ENCODE data around the gene ZCCHC14. TPM values are rescaled to one million over a fixed set of nuclear protein-coding genes. Genes with fewer than 3 reads are reported as not detected.
"Not testable (repeated sequence)": the region's sequence is repeated elsewhere in the genome, so short reads cannot be mapped to it uniquely, and the experiment has no call there.

Gene ZCCHC14
- total RNA-seq, 6 donors from 2014 or later: 17.2 to 35.3 (median 26.3) TPM

DNA sequence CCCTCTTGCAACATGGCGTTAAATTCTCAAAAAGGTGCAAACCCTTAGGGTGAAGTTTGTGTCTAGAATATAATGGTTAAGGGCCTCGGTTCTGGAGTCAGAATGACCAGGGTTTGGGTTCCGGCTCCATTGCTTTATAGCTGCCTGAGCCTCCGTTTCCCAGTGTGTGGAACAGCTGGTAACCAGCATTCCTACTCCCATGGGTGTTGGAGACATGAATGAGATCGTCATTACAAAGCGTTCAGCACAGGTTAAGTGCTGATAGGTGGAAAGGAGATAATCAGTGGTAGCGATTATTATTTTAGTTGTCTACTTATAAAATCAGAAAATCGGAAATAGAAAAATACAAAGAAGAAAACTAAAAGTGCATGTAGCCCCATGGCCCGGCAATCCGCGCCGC, 23.5 kb upstream of the ZCCHC14 start:
- no peak for TF ChIP-seq CTCF (IDR thresholded peaks at IDR 0.05)
- no peak for TF ChIP-seq POLR2AphosphoS5 (IDR thresholded peaks at IDR 0.05)
- no peak for TF ChIP-seq POLR2A (IDR thresholded peaks at IDR 0.05)
- no peak for TF ChIP-seq EP300 (IDR thresholded peaks at IDR 0.05)
- no peak for DNase-seq
- ATAC-seq (ENCODE audit: low FRiP score in 2 of 2): no peak
- Histone ChIP-seq H3K27ac (no peak overlapping the region), H3K4me1 (peaks cover 6 to 20% (median 9%) of the 10 kb centered on the region in 4 donors), H3K4me3 (no peak overlapping the region), H3K9me3 (no peaks in the 10 kb centered on the region), H3K27me3 (no peaks in the 10 kb centered on the region), H3K36me3 (no peaks in the 10 kb centered on the region)
- WGBS, 2 donors: 83% methylated on average over 12 of the region's 12 CpGs

DNA sequence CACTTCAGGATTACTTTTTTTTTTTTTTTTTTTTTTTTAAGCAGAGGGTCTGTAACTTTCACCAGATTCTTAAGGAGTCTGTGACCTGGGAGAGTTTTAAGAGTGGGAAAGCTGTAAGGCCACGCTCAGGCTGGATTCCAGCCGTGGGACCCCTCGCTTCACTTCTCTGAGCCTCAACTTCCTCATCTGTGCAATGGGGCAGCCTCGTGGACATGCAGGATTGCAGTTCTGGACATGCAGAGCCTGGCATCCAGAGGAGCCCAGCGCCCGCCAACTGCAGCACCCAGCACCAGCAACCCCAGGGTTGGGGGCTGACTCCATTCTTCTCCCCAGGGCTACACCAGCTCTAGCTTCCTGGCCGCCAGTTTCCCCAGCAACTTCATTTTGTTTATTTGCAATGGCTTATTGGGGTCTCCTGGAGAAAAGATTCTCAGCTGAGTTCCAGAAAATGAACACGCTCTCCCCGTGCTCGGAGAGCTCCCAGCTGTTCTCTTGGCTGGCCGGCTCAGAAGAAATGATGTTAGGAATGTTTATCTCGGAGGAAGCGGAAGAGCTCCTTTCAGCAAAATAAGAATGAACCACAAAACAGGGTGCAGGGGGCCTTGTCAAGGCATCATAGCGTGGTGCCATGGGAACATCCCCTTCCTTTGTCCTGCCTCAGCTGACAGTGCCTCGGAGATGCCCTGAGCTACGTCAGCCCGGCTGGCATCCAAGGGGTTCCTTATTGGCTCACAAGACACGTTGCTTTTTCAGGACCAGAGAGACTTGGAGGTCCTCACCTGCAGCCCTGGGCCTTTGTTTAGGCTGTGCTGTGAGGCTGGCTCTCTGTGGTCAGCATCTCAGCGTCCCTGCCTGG, 22.9 kb upstream of the ZCCHC14 start:
- no peaks in the 10 kb centered on the region for H3K36me3 ChIP-seq
- ATAC-seq (ENCODE audit: low FRiP score in 2 of 2) (no peak), DNase-seq (no peak)
- H3K4me3 ChIP-seq: no peak overlapping the region
- TF ChIP-seq EP300 (IDR thresholded peaks at IDR 0.05) (no peak), POLR2A (IDR thresholded peaks at IDR 0.05) (no peak), CTCF (IDR thresholded peaks at IDR 0.05) (no peak), POLR2AphosphoS5 (IDR thresholded peaks at IDR 0.05) (no peak)
- WGBS, 2 donors: 83 to 85% methylated on average over 14 to 19 of the region's 19 CpGs
- peaks cover 6 to 20% (median 9%) of the 10 kb centered on the region in 4 donors for H3K4me1 ChIP-seq
- no peaks in the 10 kb centered on the region for H3K27me3 ChIP-seq
- peak overlapping the region in 1 of 4 donors; percentile 23 for H3K27ac ChIP-seq
- no peaks in the 10 kb centered on the region for H3K9me3 ChIP-seq

DNA sequence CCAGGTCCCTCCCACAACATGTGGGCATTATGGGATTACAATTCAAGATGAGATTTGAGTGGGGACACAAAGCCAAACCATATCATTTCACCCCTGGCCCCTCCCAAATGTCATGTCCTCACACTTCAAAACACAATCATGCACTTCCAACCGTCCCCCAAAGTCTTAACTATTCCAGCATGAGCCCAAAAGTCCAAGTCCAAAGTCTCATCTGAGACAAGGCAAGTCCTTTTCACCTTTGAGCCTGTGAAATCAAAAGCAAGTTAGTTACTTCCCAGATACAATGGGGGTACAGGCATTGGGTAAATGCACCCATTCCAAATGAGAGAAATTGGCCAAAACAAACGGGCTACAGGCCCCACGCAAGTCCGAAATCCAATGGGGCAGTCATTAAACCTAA, 17.0 kb upstream of the ZCCHC14 start:
- H3K36me3 ChIP-seq; H3K27me3 ChIP-seq; DNase-seq; H3K9me3 ChIP-seq; H3K4me3 ChIP-seq; ATAC-seq (ENCODE audit: low FRiP score in 2 of 2); H3K27ac ChIP-seq: not testable (repeated sequence)
- 93 to 96% methylated on average over 4 of the region's 4 CpGs for WGBS, 2 donors
- H3K4me1 ChIP-seq: peaks cover 3 to 15% (median 6%) of the 10 kb centered on the region in 4 donors

GRCh38 chr16:87507351-87508069, 14.7 kb upstream of the ZCCHC14 start:
- H3K4me3 ChIP-seq: peak overlapping the region in 3 of 4 donors; percentile 7 to 28 (median 10)
- ATAC-seq (ENCODE audit: low FRiP score in 2 of 2): peak; percentile 44 to 53

More at GRCh38 chr16:87507351-87508069, 14.7 kb upstream of the ZCCHC14 start:
- no peak for TF ChIP-seq POLR2A (IDR thresholded peaks at IDR 0.05)
- no peak for TF ChIP-seq EP300 (IDR thresholded peaks at IDR 0.05)
- no peak for TF ChIP-seq CTCF (IDR thresholded peaks at IDR 0.05)
- no peak for TF ChIP-seq POLR2AphosphoS5 (IDR thresholded peaks at IDR 0.05)
- H3K9me3 ChIP-seq: no peaks in the 10 kb centered on the region
- H3K27me3 ChIP-seq: no peaks in the 10 kb centered on the region
- WGBS, 2 donors: 30 to 34% methylated on average over 25 of the region's 25 CpGs
- peak overlapping the region in 1 of 4 donors; percentile 21 for H3K27ac ChIP-seq
- no peaks in the 10 kb centered on the region for H3K36me3 ChIP-seq
- H3K4me1 ChIP-seq: peaks cover 3 to 15% (median 6%) of the 10 kb centered on the region in 4 donors
- DNase-seq: no peak

All from upper lobe of left lung (tissue), 6 donors.